Heart right ventricle (tissue), 16 donors: Measurements from ENCODE around the gene KRT20. TPM values are rescaled to one million over a fixed set of nuclear protein-coding genes. Genes with fewer than 3 reads are reported as not detected.
"Not testable (repeated sequence)": the region's sequence is repeated elsewhere in the genome, so short reads cannot be mapped to it uniquely, and the experiment has no call there.

Source experiments
- ATAC-seq, 8 donors: fragments of 200-7000 bp; cut with Tn5 transposase; one replicate each; pipeline ENCODE4 v1.9.1; 2020; ENCODE audit warnings: mild to moderate bottlenecking in 8 of 8, moderate library complexity in 8 of 8, moderate number of reproducible peaks in 1 of 8
- DNase-seq, 2 donors: peaks; one replicate each; pipeline ENCODE4 v3.0.0-alpha.2; 2020
- H3K27ac ChIP-seq, 10 donors: fragments of 200-600 bp; sonication (generic) in 2 of 10; one replicate each; pipeline versions ENCODE4 v1.5.0 to v1.8.0; 2020 to 2022; ENCODE audit warnings: mild to moderate bottlenecking in 3 of 10
- H3K27me3 ChIP-seq, 7 donors: fragments of 200-600 bp; one replicate each; pipeline ENCODE4 v1.8.0; 2021 to 2022; ENCODE audit warnings: mild to moderate bottlenecking in 2 of 7
- H3K36me3 ChIP-seq, 9 donors: fragments of 200-600 bp; sonication (generic) in 1 of 9; one replicate each; pipeline versions ENCODE4 v1.5.0 to v1.8.0; 2020 to 2022; ENCODE audit warnings: mild to moderate bottlenecking in 2 of 9
- H3K4me1 ChIP-seq, 9 donors: fragments of 200-600 bp; sonication (generic) in 1 of 9; one replicate each; pipeline versions ENCODE4 v1.5.0 to v1.8.0; 2020 to 2022; ENCODE audit warnings: mild to moderate bottlenecking in 4 of 9
- H3K4me3 ChIP-seq, 10 donors: fragments of 200-600 bp; sonication (generic) in 2 of 10; one replicate each; pipeline versions ENCODE4 v1.5.0 to v1.8.0; 2020 to 2022; ENCODE audit warnings: mild to moderate bottlenecking in 7 of 10, moderate library complexity in 2 of 10
- H3K9me3 ChIP-seq, 11 donors: fragments of 200-600 bp in 10 of 11; sonication (generic) in 2 of 11; one replicate each; pipeline versions ENCODE4 v1.5.0 to v1.8.0; 2013 to 2022; ENCODE audit warnings: mild to moderate bottlenecking in 2 of 11, control low read depth in 1 of 11, moderate library complexity in 1 of 11
- CTCF ChIP-seq, 9 donors: fragments of 200-600 bp; sonication (generic) in 2 of 9; IDR thresholded peaks; one replicate each; pipeline versions ENCODE4 v1.5.0 to v1.8.0; 2021 to 2022; ENCODE audit warnings: antibody characterized with exemption in 9 of 9, mild to moderate bottlenecking in 5 of 9, moderate library complexity in 1 of 9
- WGBS, 2 donors: extraction: QIAGEN DNeasy Blood & Tissue Kit; methylation state at CpG; one replicate each; pipeline ENCODE4 v1.1.7; 2013; ENCODE audit warnings: inconsistent platforms in 1 of 2; 5-methylcytosine and 5-hydroxymethylcytosine counted together
- intact Hi-C, 10 donors: fragments of 100-400 bp; cut with DNase I; formaldehyde crosslinking; loops; one replicate each; pipeline versions ENCODE4 v1.11.1 to v1.14.2; 2022
- polyA plus RNA-seq, 2 donors: library from polyadenylated mRNA; stranded (reverse); fragments of 200-250 nt; gene quantifications; one replicate each; pipeline ENCODE4 v1.2.3, GENCODE V29; 2013
- total RNA-seq, 10 donors: library from RNA; stranded (reverse); fragmentation: NEBNext Ultra II Directional in 3 of 10; extraction: Animal tissue kit (Norgen Biotek cat#: 25700) in 3 of 10; gene quantifications; one replicate each; pipeline versions ENCODE4 v1.2.1 to v1.2.4, GENCODE V29; 2021 to 2023
- donor health status: Arrhythmogenic right ventricular cardiomyopathy.
- donor health status: ischemic (EF 13 %, LVEDD 7.1; RV severe dilation, severe dysfunction).
- donor health status: healthy with polysubstance abuse.
- donor health status: DM: no; HTN: yes; CAD: no.
- donor health status: DM: no; HTN: no; CAD: no.
- donor health status: ischemic (EF 25% LVEDD 6.9; RV normal size, moderate dysfunction).
- donor health status: ischemic (EF 25% LVEDD 5.7; RV mildly dilated, moderate dysfunction).
- donor health status: healthy.
- donor health status: DM: yes; HTN: yes; CAD: no.
- donor health status: Ischemic cardiomyopathy.
- donor health status: ischemic (EF 35%, LVEDD 5.7; RV mildly dilated, moderate dysfunction).
- donor health status: nonischemic (EF 11% LVEDD 7.7; RV severe dilation, severe dysfunction).
- donor health status: DM: yes; HTN: yes; CAD: no.
- donor health status: PGD.
- donor health status: ischemic (EF 29% LVEDD 5.4; RV normal size, mild dysfunction).
- donor health status: nonischemic (EF 23%, LVEDD 6.1; RV moderate dilation, normal function).

The KRT20 gene
- total and polyA plus RNA-seq, 12 donors, result not detected

- no peak overlapping the region for H3K27ac ChIP-seq
- H3K36me3 ChIP-seq, result no peaks in the 10 kb centered on the region
- no peak for ATAC-seq
- no peaks in the 10 kb centered on the region for H3K9me3 ChIP-seq
- peaks cover 0 to 14% (median 0%) of the 10 kb centered on the region in 9 donors for H3K4me1 ChIP-seq
- 66 to 86% methylated on average over 2 of the region's 2 CpGs for WGBS, 2 donors
- peaks cover 0 to 15% (median 5%) of the 10 kb centered on the region in 7 donors for H3K27me3 ChIP-seq
- intact Hi-C loops, result loop anchor here in 6 of 10 donors (5.0 kb wide), 6 partner anchors 48 to 803 kb away; no protein-coding TSS in a partner anchor
- no peak for DNase-seq
- no peak for TF ChIP-seq CTCF (IDR thresholded peaks at IDR 0.05)
- no peak overlapping the region for H3K4me3 ChIP-seq
Observed at GRCh38 chr17:40859536-40859935, 25.5 kb downstream of the KRT20 start.

GRCh38 chr17:40858667-40859066 lies 26.4 kb downstream of the KRT20 start:
- WGBS, 2 donors, result 84 to 85% methylated on average over 2 of the region's 2 CpGs
- Histone ChIP-seq H3K4me1 (peaks cover 0 to 14% (median 0%) of the 10 kb centered on the region in 9 donors), H3K27me3 (peaks cover 0 to 14% (median 5%) of the 10 kb centered on the region in 7 donors)
- not testable (repeated sequence) for DNase-seq, H3K4me3 ChIP-seq, H3K27ac ChIP-seq, H3K36me3 ChIP-seq, ATAC-seq, H3K9me3 ChIP-seq
- intact Hi-C loops, result loop anchor here in 6 of 10 donors (5.0 kb wide), 6 partner anchors 49 to 804 kb away; no protein-coding TSS in a partner anchor

GRCh38 chr17:40857535-40857934 lies 27.5 kb downstream of the KRT20 start:
- 62 to 65% methylated on average over 5 of the region's 5 CpGs for WGBS, 2 donors
- H3K4me1 ChIP-seq, result peaks cover 0 to 14% (median 0%) of the 10 kb centered on the region in 9 donors
- DNase-seq (no peak), ATAC-seq (peak in 4 of 8 donors; percentile 24 to 61 (median 46))
- peaks cover 0 to 5% (median 0%) of the 10 kb centered on the region in 7 donors for H3K27me3 ChIP-seq
- H3K36me3 ChIP-seq, result no peaks in the 10 kb centered on the region
- no peaks in the 10 kb centered on the region for H3K9me3 ChIP-seq
- intact Hi-C loops, result loop anchor here in 6 of 10 donors (1.0 to 5.0 kb wide), 10 partner anchors 50 to 809 kb away; no protein-coding TSS in a partner anchor
- H3K27ac ChIP-seq, result peak overlapping the region in 1 of 10 donors; percentile 24
- H3K4me3 ChIP-seq, result no peak overlapping the region
- TF ChIP-seq CTCF (IDR thresholded peaks at IDR 0.05), result no peak

GRCh38 chr17:40854175-40854814 lies 30.7 kb downstream of the KRT20 start:
- WGBS, 2 donors, result 64 to 85% methylated on average over 6 of the region's 6 CpGs
- H3K27me3 ChIP-seq, result peaks cover 0 to 16% (median 0%) of the 10 kb centered on the region in 7 donors
- H3K4me1 ChIP-seq, result peaks cover 0 to 14% (median 0%) of the 10 kb centered on the region in 9 donors
- intact Hi-C loops, result loop anchor here in 1 of 10 donors (5.0 kb wide), 1 partner anchor 793 kb away; no protein-coding TSS in a partner anchor
- ATAC-seq, result peak in 1 of 8 donors; percentile 62
- DNase-seq, result no peak
- H3K27ac ChIP-seq, result no peak overlapping the region
- no peaks in the 10 kb centered on the region for H3K9me3 ChIP-seq
- no peak overlapping the region for H3K4me3 ChIP-seq
- H3K36me3 ChIP-seq, result no peaks in the 10 kb centered on the region
- no peak for TF ChIP-seq CTCF (IDR thresholded peaks at IDR 0.05)

GRCh38 chr17:40852364-40852763 lies 32.7 kb downstream of the KRT20 start:
- peaks cover 0 to 11% (median 0%) of the 10 kb centered on the region in 9 donors for H3K4me1 ChIP-seq
- DNase-seq, result no peak
- H3K27me3 ChIP-seq, result peaks cover 0 to 21% (median 0%) of the 10 kb centered on the region in 7 donors
- H3K27ac ChIP-seq, result no peak overlapping the region
- intact Hi-C loops, result loop anchor here in 1 of 10 donors (5.0 kb wide), 1 partner anchor 795 kb away; no protein-coding TSS in a partner anchor
- ATAC-seq, result no peak
- H3K36me3 ChIP-seq, result no peaks in the 10 kb centered on the region
- H3K4me3 ChIP-seq, result no peak overlapping the region
- H3K9me3 ChIP-seq, result no peaks in the 10 kb centered on the region
- WGBS, 2 donors, result 47 to 61% methylated on average over 1 of the region's 1 CpG
- TF ChIP-seq CTCF (IDR thresholded peaks at IDR 0.05), result no peak
